Activated T-helper 1 cell treated with Interleukin-2 at 50 U/mL for 16 hours (primary cell): ENCODE results near the gene INO80.
A peak's percentile ranks its signal among the peaks of the same experiment; 100 is the strongest.

Source experiments
- DNase-seq: peaks from one replicate; pipeline ENCODE4 v3.0.0-alpha.2; 2020; ENCODE audit warnings: low read depth

INO80 gene

GRCh38 chr15:40948706-40949473, 167.2 kb downstream of the INO80 start:
- no peak for DNase-seq

- no peak for DNase-seq
Observed at GRCh38 chr15:40944510-40945296, 171.4 kb downstream of the INO80 start.

DNA sequence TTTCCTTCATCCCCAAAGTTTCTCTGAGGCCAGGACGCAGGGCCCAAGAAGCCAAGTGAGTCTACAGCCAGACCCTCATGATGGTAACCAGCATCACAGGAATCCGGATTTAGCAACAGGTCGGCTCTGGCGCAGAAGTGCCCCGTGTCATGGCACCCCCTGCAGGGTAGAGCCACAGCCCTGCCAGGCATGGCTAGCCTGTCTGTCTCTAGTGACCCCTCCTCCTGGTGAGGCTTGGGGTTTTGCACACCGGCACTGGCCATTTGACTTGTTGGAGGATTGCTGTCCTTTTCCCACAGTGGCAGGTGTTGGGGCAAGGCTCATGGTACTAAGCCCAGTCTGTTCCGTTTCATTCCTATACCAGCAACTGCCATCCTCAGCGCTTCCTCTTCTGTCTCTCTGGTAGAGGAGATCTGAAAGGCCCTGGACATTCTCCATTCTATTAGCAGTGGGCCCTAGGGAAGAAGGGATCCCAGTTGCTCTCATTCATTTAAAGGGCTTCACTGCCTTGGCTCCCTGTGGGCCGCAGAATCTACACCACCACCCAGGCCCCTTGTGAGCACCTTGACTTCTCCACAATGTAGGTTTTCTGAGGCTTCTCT, 172.2 kb downstream of the INO80 start:
- no peak for DNase-seq

DNA sequence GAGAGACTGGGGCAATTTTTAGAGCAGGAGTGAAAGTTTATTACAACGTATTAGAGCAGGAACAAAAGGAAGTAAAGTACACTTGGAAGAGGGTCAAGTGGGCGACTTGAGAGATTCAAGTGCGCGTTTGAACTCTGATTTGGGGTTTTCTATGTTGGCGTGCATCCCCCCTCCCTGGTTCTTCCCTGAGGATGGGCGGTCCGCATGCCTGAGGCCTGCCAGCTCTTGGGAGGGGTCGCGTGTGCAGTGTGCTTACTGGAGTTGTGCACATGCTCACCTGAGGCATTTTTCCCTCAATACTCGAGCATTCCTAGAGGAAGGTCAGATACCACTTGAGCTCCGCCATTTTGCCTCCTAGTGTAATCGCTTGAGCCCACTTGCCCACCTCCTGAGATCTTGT, 173.2 kb downstream of the INO80 start:
- DNase-seq: no peak

GRCh38 chr15:40942337-40942854, 173.7 kb downstream of the INO80 start:
- no peak for DNase-seq

DNA sequence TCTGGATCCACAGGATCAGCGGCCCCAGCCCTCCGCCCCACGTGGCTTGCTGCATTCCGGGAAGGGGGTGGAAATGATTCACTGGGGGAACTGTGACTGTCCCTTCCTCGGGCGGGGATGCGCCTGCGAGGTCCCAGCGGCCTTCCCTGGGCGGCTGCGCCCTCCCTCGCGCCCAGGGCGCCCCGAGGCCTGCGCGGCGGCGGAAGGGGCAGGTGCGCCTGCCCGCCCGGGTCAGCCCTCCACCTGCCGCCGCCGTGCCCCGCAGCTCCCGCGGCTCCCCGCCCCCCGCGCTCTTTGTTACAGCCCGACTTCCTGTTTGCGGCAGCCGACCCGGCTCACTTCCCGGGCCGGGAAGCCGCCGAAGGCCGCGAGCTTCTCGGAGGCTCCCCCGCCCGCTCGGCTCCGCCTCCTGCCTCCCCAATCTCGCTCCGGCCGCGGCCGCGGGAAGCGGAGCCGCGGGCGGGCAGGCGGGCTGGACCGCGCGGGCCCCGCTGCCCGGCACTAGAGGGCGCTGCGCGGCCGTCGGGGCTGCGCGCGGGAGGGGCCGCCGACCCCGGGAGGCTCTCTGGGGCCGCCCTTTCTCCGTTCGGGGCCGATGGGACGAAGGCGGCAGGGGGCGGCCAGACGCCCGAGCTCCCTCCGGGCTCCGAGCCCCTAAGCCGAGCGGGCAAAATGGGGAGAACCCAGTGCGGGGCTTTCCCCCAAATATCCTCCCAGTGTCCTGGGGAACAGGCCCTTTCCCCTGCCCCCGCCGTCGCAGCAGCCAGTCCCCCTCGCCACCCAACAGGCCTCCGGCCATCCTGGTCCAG, 174.3 kb downstream of the INO80 start:
- DNase-seq: peak; percentile 54

GRCh38 chr15:40941068-40941527, 175.0 kb downstream of the INO80 start:
- no peak for DNase-seq

- DNase-seq: no peak
Observed at GRCh38 chr15:40940296-40940801, 175.7 kb downstream of the INO80 start.

- DNase-seq: no peak
Observed at GRCh38 chr15:40938536-40938870, 177.6 kb downstream of the INO80 start.

- no peak for DNase-seq
Observed at GRCh38 chr15:40937762-40938535, 178.1 kb downstream of the INO80 start.

- DNase-seq: no peak
Observed at GRCh38 chr15:40936709-40937666, 179.1 kb downstream of the INO80 start.

DNA sequence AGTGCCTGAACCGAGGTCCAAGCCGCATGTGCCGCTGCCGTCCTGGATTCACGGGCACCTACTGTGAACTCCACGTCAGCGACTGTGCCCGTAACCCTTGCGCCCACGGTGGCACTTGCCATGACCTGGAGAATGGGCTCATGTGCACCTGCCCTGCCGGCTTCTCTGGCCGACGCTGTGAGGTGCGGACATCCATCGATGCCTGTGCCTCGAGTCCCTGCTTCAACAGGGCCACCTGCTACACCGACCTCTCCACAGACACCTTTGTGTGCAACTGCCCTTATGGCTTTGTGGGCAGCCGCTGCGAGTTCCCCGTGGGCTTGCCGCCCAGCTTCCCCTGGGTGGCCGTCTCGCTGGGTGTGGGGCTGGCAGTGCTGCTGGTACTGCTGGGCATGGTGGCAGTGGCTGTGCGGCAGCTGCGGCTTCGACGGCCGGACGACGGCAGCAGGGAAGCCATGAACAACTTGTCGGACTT, 179.8 kb downstream of the INO80 start:
- no peak for DNase-seq

GRCh38 chr15:40934457-40934856, 181.6 kb downstream of the INO80 start:
- DNase-seq: no peak

DNA sequence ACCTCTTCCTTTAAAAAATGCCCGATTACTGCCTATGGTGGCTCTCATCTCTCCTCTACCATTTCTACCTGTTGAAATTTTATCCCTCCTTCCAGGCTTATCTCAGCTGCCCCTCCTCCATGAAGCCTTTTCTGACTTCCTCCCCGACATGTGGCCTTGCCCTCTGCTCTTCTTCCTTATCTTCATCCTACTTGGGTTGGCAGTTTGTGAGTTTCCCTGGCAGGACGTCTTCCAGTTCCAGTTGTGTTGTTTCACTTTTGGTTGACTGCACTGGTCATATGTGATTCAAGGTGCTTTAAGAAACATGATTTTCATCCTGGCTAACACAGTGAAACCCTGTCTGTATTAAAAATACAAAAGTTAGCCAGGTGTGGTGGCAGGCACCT, 182.6 kb downstream of the INO80 start:
- DNase-seq: no peak

- no peak for DNase-seq
Observed at GRCh38 chr15:40932649-40933516, 183.2 kb downstream of the INO80 start.

DNA sequence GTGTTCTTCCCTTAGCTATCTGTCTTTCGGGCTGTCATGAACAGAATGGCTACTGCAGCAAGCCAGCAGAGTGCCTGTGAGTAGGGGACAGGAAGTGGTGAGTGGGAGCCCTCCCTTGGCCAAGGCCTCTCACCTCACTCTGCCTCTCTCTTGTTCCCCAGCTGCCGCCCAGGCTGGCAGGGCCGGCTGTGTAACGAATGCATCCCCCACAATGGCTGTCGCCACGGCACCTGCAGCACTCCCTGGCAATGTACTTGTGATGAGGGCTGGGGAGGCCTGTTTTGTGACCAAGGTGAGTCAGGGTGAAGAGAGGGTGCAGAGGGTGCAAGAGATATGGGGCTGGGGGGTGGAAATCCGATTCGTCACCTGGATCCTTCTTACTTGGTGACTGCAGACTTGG, 183.9 kb downstream of the INO80 start:
- no peak for DNase-seq

DNA sequence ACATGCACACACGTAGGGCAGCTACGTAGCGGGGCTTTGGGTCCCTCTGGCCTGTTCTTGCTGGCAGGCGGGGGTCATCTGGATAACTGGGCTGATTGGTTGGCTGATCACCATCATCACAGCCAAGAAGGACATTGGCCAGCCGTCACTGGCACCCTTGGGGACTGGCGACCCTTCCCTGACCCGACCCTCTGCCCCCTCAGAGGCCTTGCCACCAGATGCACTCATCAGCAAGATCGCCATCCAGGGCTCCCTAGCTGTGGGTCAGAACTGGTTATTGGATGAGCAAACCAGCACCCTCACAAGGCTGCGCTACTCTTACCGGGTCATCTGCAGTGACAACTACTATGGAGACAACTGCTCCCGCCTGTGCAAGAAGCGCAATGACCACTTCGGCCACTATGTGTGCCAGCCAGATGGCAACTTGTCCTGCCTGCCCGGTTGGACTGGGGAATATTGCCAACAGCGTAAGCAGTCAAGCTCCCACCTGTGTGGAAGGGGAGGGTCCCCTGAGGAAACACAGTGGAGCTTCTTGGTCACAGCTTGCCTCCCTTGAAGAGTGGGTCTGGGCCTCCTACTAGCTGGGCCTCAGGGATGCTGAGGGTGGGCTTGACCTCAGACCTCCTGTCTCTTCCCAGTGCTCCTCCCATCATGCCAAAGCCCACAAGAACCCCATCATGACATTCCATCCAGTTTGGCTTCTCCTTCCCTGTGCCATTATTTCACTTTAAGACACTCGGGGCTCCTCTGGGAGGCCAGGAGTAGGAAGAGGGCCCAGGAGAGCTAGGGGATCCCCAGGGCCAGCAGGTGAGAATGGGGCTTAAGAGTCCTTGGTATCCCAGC, 184.6 kb downstream of the INO80 start:
- DNase-seq: no peak
